Fibroblast of skin of right quadriceps (primary cell): ENCODE measurements around the gene CHL1.

ENCODE experiments used
- DNase-seq: peaks from one replicate; pipeline ENCODE4 v3.0.0-alpha.2; 2013

The CHL1 gene

GRCh38 chr3:288417-288816 is 91.9 kb downstream of the CHL1 start:
- DNase-seq, result no peak

- no peak for DNase-seq
Observed at GRCh38 chr3:291028-291427, 94.5 kb downstream of the CHL1 start.

DNA sequence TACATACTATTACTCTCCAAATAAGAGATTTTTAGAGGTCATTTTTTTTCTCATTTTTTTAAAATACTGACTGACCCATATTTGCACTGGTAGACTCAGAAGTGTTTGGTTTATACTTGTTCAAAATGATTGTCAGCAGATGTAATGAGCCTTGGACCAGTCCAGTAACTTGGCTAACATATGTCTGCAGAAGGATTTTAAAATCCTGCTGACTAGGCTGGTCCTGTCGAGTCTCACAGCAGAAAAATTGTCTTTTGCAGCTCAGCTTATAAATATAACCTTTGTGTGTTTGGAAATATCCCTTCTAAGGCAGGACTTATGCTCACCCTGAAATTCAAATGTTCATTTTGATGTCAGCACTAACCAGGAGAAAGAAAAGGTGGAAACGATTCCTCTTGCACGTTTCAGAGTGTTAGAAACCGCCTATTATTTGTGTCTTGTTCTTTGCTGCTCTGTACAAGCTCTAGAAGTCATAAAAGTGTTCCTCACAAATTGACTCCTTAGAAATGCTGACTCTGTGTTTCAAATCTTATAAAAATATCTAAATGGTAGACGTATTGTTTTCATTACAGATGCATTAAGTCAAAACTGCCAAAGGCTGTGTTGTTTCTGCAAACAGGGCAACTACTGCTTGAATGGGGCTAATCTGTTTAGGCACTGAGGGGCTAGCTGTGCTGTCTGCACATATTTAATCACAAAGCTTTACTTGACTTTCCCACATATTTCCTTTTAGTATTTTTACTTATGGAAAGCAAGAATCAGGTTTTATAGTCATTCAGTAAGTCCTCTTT is 95.3 kb downstream of the CHL1 start:
- DNase-seq, result no peak

DNA sequence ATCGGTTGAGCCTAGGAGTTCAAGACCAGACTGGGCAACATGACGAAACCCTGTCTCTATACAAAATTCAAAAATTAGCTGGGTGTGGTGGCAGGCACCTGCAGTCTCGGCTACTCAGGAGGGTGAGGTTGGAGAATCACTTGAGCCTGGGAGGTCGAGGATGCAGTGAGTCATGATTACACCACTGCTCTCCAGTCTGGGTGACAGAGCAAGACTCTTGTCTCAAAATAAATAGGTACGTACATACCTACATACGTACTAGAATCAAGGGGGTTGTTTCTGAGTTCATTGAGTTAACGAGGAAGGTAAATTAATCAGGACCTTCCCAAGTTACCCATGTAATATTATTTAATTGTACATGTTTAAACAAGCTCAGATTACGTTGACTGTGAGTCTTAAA is 97.5 kb downstream of the CHL1 start:
- DNase-seq, result no peak

GRCh38 chr3:294581-294980 is 98.0 kb downstream of the CHL1 start:
- DNase-seq, result no peak

- DNase-seq, result no peak
Observed at GRCh38 chr3:295166-295565, 98.6 kb downstream of the CHL1 start.

DNA sequence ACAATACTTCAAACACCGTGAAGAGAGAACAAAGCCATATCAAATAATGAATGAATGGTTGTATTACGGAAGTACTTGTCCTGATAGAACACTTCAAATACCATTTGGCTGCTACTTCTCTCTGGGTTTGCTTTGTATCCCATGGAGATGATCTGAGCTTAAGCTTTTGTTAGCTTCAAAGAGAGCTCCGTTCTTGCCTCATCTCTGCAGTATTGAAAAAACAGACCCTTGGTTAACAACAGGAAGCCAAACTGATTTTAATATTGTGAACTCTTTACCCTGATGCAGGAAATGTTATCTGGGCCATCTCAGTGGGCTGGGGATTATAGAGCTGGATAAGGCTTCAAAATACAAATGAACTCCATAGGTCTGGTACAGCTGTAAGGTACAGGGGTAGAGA is 101.0 kb downstream of the CHL1 start:
- DNase-seq, result no peak

DNA sequence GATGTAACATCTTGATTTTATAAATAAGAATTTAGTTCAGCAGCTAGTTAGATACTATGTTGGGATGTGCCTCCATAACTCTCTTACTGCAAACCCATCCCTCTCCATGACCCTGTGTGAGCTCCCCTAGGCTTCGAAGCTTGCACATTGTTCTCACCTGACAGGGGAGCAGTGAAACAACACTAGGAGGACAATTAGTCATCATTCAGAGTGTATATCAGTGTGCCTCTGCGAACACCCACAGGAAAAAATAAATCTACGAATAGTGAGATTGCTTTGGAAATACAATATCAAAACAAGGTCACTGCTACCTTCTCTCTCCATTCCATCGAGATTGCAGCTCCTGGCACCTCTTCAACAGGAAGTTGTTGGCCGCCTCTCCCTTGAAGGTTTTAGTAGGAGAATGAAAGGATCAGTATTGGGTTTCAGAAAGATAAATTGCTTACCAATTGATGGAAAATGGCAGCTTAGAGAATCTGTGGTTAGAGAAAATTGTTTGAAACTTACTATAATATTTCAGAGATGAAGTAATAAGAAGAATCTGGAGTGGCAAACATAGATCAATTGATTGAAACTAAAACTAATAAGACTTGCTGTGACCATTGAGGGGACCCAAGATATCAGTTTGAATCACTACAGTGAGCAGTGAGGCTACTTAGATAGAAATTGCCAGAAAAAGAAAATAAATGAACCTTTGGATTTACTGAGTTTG is 103.2 kb downstream of the CHL1 start:
- DNase-seq, result no peak

- no peak for DNase-seq
Observed at GRCh38 chr3:307182-307581, 110.6 kb downstream of the CHL1 start.

- no peak for DNase-seq
Observed at GRCh38 chr3:308597-309321, 112.2 kb downstream of the CHL1 start.

GRCh38 chr3:312160-312733 is 115.7 kb downstream of the CHL1 start:
- no peak for DNase-seq

GRCh38 chr3:312911-313310 is 116.3 kb downstream of the CHL1 start:
- no peak for DNase-seq

GRCh38 chr3:317012-317411 is 120.4 kb downstream of the CHL1 start:
- DNase-seq, result no peak

GRCh38 chr3:318903-319302 is 122.3 kb downstream of the CHL1 start:
- no peak for DNase-seq

- DNase-seq, result no peak
Observed at GRCh38 chr3:324423-324822, 127.9 kb downstream of the CHL1 start.

GRCh38 chr3:325495-325894 is 128.9 kb downstream of the CHL1 start:
- DNase-seq, result no peak

- no peak for DNase-seq
Observed at GRCh38 chr3:330494-331115, 134.0 kb downstream of the CHL1 start.

- DNase-seq, result no peak
Observed at GRCh38 chr3:331881-332280, 135.3 kb downstream of the CHL1 start.

- no peak for DNase-seq
Observed at GRCh38 chr3:332701-333100, 136.1 kb downstream of the CHL1 start.

GRCh38 chr3:335240-335639 is 138.7 kb downstream of the CHL1 start:
- no peak for DNase-seq

GRCh38 chr3:339351-339750 is 142.8 kb downstream of the CHL1 start:
- no peak for DNase-seq

- DNase-seq, result no peak
Observed at GRCh38 chr3:341998-342397, 145.4 kb downstream of the CHL1 start.

GRCh38 chr3:346186-346585 is 149.6 kb downstream of the CHL1 start:
- DNase-seq, result no peak
